Measurements from ENCODE around the gene DMPK.
A peak's percentile ranks its signal among the peaks of the same experiment; 100 is the strongest.

DNA sequence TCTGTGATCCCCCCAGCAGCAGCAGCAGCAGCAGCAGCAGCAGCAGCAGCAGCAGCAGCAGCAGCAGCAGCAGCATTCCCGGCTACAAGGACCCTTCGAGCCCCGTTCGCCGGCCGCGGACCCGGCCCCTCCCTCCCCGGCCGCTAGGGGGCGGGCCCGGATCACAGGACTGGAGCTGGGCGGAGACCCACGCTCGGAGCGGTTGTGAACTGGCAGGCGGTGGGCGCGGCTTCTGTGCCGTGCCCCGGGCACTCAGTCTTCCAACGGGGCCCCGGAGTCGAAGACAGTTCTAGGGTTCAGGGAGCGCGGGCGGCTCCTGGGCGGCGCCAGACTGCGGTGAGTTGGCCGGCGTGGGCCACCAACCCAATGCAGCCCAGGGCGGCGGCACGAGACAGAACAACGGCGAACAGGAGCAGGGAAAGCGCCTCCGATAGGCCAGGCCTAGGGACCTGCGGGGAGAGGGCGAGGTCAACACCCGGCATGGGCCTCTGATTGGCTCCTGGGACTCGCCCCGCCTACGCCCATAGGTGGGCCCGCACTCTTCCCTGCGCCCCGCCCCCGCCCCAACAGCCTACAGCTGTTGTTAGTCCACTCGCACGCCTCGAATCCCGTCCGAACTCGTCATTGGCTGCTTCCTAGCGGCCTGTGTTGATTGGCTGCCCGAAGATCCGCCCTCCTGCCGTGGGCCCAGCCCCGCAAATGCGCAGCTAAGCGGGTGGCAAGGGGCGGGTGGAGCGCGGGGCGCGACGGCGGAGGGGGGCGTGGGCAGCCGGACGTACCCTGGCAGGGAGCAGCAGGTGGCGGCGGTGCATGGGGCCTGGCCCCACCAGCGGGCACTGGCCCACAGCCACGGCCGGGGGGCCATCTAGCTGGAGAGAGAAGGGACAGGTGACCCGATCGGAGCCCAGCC, 11.8 kb downstream of the DMPK start:
- TF ChIP-seq POLR2A (IDR thresholded peaks at IDR 0.05) (peak; percentile 68), CTCF (IDR thresholded peaks at IDR 0.05) (peak; percentile 95 to 98 (median 96))
